Gastrocnemius medialis (tissue), 4 donors: ENCODE results near the gene APH1B.

Experiments used
- CTCF ChIP-seq, 5 experiments: fragments of 450-650 bp in 3 of 5; fragments of 200-600 bp in 2 of 5; sonication (generic) in 2 of 5; IDR thresholded peaks in 4 of 5; conservative IDR thresholded peaks in 1 of 5; 1 replicate in 4 of 5; 2 replicates in 1 of 5; pipeline ENCODE4 v1.5.1; 2016 to 2019; ENCODE audit warnings: antibody characterized with exemption in 5 of 5, mild to moderate bottlenecking in 3 of 5, moderate library complexity in 3 of 5
- POLR2A ChIP-seq, 2 donors: fragments of 450-650 bp; IDR thresholded peaks; one replicate each; pipeline ENCODE4 v1.6.1; 2017; ENCODE audit warnings: antibody characterized with exemption in 2 of 2, mild to moderate bottlenecking in 2 of 2, moderate library complexity in 2 of 2

GRCh38 chr15:63308491-63308890, 31.1 kb downstream of the APH1B start:
- TF ChIP-seq CTCF (IDR thresholded peaks at IDR 0.05 in 4 of 5, conservative IDR thresholded peaks at IDR 0.05 in 1 of 5): no peak
- no peak for TF ChIP-seq POLR2A (IDR thresholded peaks at IDR 0.05)
